ENCODE data around the gene LRRC28. TPM values are rescaled to one million over a fixed set of nuclear protein-coding genes. Genes with fewer than 3 reads are reported as not detected.

Gene LRRC28
- total RNA-seq, 2 experiments from 2014 or later: 14.0 to 16.1 TPM

DNA sequence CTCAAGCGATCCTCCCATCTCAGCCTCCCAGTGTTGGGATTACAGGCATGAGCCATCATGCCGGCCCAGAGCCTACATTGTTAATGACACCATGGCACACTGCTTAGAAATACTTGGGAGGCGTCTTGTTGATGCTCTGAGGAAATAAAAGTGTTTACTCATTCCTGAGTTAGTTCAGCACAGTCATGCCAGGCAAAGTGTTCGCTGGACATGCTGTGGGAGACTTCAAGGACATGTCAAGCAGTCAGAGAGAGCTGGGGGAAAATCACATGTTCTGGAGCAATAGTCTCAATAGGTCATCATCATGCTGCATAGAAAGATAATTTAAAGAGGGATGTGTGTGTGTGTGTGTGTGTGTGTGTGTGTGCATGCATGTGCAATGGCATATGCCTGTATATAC, 39.4 kb upstream of the LRRC28 start:
- TF ChIP-seq, protein P1, sequence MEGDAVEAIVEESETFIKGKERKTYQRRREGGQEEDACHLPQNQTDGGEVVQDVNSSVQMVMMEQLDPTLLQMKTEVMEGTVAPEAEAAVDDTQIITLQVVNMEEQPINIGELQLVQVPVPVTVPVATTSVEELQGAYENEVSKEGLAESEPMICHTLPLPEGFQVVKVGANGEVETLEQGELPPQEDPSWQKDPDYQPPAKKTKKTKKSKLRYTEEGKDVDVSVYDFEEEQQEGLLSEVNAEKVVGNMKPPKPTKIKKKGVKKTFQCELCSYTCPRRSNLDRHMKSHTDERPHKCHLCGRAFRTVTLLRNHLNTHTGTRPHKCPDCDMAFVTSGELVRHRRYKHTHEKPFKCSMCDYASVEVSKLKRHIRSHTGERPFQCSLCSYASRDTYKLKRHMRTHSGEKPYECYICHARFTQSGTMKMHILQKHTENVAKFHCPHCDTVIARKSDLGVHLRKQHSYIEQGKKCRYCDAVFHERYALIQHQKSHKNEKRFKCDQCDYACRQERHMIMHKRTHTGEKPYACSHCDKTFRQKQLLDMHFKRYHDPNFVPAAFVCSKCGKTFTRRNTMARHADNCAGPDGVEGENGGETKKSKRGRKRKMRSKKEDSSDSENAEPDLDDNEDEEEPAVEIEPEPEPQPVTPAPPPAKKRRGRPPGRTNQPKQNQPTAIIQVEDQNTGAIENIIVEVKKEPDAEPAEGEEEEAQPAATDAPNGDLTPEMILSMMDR (IDR thresholded peaks at IDR 0.05): no peak
- no peak overlapping the region for H3K4me3 Mint-ChIP-seq
- ChIA-PET POLR2A (no interaction called here), CTCF (interaction anchor here (1.9 to 2.9 kb wide), 2 partner anchors 107 to 109 kb away, joined by 10 to 13 read pairs; partner anchors contain the start of gene SYNM)
- no peaks in the 10 kb centered on the region for H3K9me3 Mint-ChIP-seq
- intact Hi-C loops (cut with micrococcal nuclease): loop anchor here (2.0 kb wide), 1 partner anchor 109 kb away; no protein-coding TSS in a partner anchor
- DNase-seq (no peak), ATAC-seq (no peak)
- H3K27me3 Mint-ChIP-seq: peaks cover 3% of the 10 kb centered on the region
- H3K4me1 Mint-ChIP-seq (ENCODE audit: low read depth): no peaks in the 10 kb centered on the region
- no peaks in the 10 kb centered on the region for H3K36me3 Mint-ChIP-seq (ENCODE audit: low read depth)
- no peak overlapping the region for H3K27ac Mint-ChIP-seq

- no peaks in the 10 kb centered on the region for H3K36me3 Mint-ChIP-seq (ENCODE audit: low read depth)
Observed at GRCh38 chr15:99212406-99212805, 38.9 kb upstream of the LRRC28 start.

GRCh38 chr15:99213187-99213811, 38.0 kb upstream of the LRRC28 start:
- Mint-ChIP-seq H3K36me3 (ENCODE audit: low read depth) (no peaks in the 10 kb centered on the region), H3K27ac (no peak overlapping the region), H3K9me3 (no peaks in the 10 kb centered on the region), H3K27me3 (peaks cover 3% of the 10 kb centered on the region), H3K4me1 (ENCODE audit: low read depth) (no peaks in the 10 kb centered on the region), H3K4me3 (no peak overlapping the region)
- ATAC-seq (peak; percentile 74), DNase-seq (peak; percentile 85)
- ChIA-PET POLR2A (interaction anchor here (0.6 to 0.7 kb wide), 2 partner anchors 154 to 275 kb away, joined by 3 read pairs; no protein-coding TSS in a partner anchor), CTCF (interaction anchor here (0.7 to 2.9 kb wide), 16 partner anchors 9 to 553 kb away, joined by 3 to 13 read pairs (median 3); partner anchors contain the start of gene SYNM)
- intact Hi-C loops (cut with micrococcal nuclease): loop anchor here (2.0 kb wide), 1 partner anchor 110 kb away; no protein-coding TSS in a partner anchor
- TF ChIP-seq, protein P1 (IDR thresholded peaks at IDR 0.05): peak; percentile 92

More at GRCh38 chr15:99212406-99212805, 38.9 kb upstream of the LRRC28 start:
- ChIA-PET CTCF (interaction anchor here (1.2 to 2.9 kb wide), 7 partner anchors 10 to 552 kb away, joined by 3 to 13 read pairs (median 3); partner anchors contain the start of gene SYNM), POLR2A (no interaction called here)
- Mint-ChIP-seq H3K9me3 (no peaks in the 10 kb centered on the region), H3K4me3 (no peak overlapping the region), H3K27me3 (peaks cover 3% of the 10 kb centered on the region), H3K4me1 (ENCODE audit: low read depth) (no peaks in the 10 kb centered on the region), H3K27ac (no peak overlapping the region)
- intact Hi-C loops (cut with micrococcal nuclease): loop anchor here (2.0 kb wide), 1 partner anchor 110 kb away; no protein-coding TSS in a partner anchor
- DNase-seq (no peak), ATAC-seq (no peak)
- TF ChIP-seq, protein P1 (IDR thresholded peaks at IDR 0.05): no peak

DNA sequence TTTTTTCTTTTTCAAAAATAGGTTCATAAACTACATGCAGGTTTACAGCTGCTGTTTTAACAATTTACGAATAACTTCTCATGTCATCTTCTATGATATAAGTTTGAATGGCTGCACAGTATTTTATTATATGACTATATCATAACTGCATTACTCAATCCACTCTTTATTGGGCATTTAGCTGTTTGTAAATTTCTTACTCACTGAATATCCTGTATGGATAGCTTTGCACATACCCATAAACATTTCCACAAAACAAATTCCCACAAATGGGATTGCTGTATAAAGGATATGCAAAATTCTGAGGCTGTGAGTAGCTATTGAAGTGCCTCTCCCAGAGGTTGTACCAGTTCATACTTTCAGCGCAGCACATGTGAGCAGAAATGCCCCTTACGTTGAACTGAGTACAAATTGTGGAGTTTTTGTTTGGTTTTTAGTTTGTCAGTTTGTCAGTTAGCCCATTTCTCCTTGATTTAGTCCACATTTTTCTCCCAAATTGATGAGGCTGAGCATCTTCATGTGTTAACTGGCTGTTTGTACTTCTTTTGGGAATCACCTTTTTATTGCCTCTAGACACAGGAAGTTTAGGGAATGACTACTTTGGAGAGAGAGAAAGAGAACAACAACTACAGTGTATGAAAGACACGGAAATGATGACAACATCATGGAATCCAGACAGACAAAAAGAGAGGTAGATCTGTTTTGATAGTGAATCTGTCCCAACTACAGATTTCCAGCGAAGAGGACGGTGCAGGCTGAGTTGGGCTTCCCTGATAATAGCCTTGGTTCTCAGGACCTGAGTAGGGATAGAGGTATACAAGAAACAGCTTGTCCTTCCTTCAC, 26.7 kb upstream of the LRRC28 start:
- intact Hi-C loops (cut with micrococcal nuclease): no loop called here
- TF ChIP-seq, protein P1 (IDR thresholded peaks at IDR 0.05): no peak
- POLR2A ChIA-PET: interaction anchor here (0.6 kb wide), 1 partner anchor 624 kb away, joined by 3 read pairs; no protein-coding TSS in a partner anchor
- no peaks in the 10 kb centered on the region for H3K9me3 Mint-ChIP-seq
- no peaks in the 10 kb centered on the region for H3K4me1 Mint-ChIP-seq (ENCODE audit: low read depth)
- DNase-seq: no peak
- CTCF ChIA-PET: interaction anchor here (1.2 to 1.4 kb wide), 2 partner anchors 11 to 124 kb away, joined by 3 read pairs; no protein-coding TSS in a partner anchor
- no peaks in the 10 kb centered on the region for H3K27me3 Mint-ChIP-seq
- H3K4me3 Mint-ChIP-seq: no peak overlapping the region
- no peaks in the 10 kb centered on the region for H3K36me3 Mint-ChIP-seq (ENCODE audit: low read depth)
- no peak for ATAC-seq
- no peak overlapping the region for H3K27ac Mint-ChIP-seq

Data from activated CD8-positive, alpha-beta T cell treated with anti-CD3 and anti-CD28 coated beads for 36 hours (primary cell).